HG02970 (cell line): ENCODE measurements around the gene IGDCC3.
"Not testable (repeated sequence)": the region's sequence is repeated elsewhere in the genome, so short reads cannot be mapped to it uniquely, and the experiment has no call there.

Source experiments
- ATAC-seq: cut with Tn5 transposase; IDR thresholded peaks from one replicate; pipeline ENCODE4 v1.9.1; 2021; ENCODE audit warnings: mild to moderate bottlenecking, moderate library complexity, moderate number of reproducible peaks; ENCODE audit not compliant: unreplicated experiment, low FRiP score

Gene IGDCC3

GRCh38 chr15:65347756-65348155 lies 30.0 kb downstream of the IGDCC3 start:
- not testable (repeated sequence) for ATAC-seq

DNA sequence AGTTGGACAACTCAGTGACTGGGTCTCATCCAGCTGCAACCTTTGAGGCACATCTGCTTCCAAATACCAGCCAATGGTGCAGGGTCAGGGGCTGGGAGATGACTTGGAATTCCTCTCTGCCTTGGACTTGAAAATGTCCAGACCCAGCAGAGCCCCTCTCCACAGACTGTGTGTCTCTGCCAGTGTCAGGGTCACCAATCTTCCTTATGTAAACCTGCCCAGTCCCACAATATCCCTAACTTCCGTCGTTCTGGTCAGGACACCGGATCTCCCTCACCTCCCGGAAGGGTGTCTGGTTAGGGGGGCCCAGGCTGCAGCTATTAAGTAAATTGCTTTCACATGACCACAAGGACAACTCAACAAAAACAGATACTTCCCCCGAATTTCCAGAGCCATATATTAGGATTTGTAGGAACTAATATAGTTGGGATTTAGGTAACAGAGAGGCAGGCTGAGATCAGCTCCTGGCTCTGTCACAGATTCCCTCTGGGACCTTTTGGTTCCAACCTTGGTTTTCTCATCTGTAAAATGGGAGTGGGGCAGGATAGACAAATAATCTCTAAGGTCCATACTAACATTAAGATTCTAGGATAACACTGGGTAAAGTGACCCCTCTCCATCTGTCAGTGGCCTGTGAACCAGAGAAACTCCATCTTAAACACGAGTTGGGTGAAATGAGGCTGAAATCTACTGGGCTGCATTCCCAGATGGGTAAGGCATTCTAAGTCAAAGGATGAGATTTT lies 30.8 kb downstream of the IGDCC3 start:
- no peak for ATAC-seq

- ATAC-seq, result no peak
Observed at GRCh38 chr15:65344914-65345275, 32.9 kb downstream of the IGDCC3 start.

GRCh38 chr15:65344214-65344913 lies 33.4 kb downstream of the IGDCC3 start:
- ATAC-seq, result no peak

GRCh38 chr15:65343374-65343981 lies 34.3 kb downstream of the IGDCC3 start:
- ATAC-seq, result no peak

DNA sequence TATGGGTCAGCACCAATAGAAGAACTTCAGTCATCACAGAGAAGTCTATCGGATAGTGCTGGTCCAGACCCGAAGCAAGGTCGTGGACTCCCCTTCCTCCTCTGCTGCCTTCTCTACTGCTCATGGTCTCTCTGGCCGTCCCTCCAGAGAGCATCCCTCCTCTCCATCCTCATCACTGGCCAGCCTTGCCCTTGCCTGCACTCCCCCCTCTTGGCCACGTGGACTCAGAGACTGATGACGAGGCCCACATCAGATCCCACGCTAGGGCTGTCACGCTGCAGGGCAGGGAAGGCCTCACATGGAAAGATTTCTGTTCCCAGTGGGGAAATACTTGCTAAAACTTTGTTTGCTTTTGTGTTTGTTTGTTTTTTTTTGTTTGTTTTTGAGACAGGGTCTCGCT lies 35.3 kb downstream of the IGDCC3 start:
- no peak for ATAC-seq

DNA sequence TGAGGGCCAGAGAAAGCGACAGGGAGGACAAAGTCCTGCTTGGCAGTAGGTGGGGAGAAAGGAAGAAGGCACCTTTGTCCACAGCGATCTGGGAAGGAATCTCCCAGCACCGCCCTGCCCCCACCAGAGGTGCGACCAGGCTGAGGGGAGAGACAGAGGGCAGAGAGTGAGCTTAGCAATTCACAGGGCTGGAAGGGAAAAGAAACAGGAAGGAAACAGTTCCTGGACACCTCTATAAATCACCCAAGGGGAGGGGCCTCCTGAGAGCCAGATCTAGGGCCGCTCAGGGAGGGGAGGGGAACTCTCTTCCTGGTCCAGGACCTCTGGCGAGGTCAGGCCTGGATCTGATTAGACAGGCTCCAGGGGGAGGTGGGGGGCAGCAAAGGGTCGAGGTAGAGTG lies 37.9 kb downstream of the IGDCC3 start:
- no peak for ATAC-seq

GRCh38 chr15:65339416-65339815 lies 38.4 kb downstream of the IGDCC3 start:
- ATAC-seq, result no peak

GRCh38 chr15:65338823-65339222 lies 39.0 kb downstream of the IGDCC3 start:
- ATAC-seq, result no peak

GRCh38 chr15:65338366-65338765 lies 39.4 kb downstream of the IGDCC3 start:
- no peak for ATAC-seq

- ATAC-seq, result no peak
Observed at GRCh38 chr15:65337436-65338070, 40.2 kb downstream of the IGDCC3 start.

DNA sequence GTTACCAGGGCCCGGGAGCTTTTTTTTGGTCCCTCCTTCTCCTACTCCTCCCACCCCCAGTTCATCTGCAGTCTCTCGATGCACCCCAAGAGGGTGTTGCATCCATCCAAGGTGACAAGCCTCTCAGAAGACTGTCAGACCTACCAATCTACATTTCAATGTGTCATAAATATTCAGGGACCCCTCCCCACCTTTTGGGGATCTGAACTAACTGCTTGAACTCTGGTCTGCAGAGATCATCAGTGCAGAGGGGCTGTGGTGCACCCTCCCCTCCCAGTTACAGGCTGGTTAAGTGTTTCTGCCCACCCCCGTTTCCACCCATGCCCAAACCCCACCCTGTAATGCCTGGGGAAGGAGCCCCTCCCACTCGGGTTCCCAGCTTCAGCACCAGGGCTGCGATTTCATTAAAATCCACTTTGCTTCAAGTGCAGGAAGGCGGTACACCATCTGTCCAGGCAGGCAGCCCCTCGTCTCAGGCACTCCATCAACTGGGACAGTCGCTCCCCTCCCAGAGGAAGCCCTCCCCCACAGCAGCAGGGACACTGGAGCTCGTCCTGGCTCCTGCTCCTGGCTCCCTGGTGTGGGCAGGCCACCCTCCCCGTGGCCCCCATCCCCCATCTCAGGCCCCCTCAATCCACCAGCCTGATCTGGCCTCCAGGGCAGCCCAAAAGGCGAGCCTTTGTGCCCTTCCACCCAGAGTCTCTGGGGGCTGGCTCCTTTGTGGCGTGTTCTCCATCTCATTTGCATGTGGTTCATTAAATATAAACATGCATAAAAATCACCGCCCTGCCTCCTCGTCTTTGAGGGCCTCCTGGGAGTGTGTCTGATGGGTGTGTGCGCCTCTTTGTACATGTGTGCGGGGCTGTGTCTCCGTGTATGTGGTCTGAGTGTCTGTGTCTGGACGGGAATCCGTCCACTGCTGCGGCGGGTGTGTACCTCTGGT lies 41.0 kb downstream of the IGDCC3 start:
- no peak for ATAC-seq

DNA sequence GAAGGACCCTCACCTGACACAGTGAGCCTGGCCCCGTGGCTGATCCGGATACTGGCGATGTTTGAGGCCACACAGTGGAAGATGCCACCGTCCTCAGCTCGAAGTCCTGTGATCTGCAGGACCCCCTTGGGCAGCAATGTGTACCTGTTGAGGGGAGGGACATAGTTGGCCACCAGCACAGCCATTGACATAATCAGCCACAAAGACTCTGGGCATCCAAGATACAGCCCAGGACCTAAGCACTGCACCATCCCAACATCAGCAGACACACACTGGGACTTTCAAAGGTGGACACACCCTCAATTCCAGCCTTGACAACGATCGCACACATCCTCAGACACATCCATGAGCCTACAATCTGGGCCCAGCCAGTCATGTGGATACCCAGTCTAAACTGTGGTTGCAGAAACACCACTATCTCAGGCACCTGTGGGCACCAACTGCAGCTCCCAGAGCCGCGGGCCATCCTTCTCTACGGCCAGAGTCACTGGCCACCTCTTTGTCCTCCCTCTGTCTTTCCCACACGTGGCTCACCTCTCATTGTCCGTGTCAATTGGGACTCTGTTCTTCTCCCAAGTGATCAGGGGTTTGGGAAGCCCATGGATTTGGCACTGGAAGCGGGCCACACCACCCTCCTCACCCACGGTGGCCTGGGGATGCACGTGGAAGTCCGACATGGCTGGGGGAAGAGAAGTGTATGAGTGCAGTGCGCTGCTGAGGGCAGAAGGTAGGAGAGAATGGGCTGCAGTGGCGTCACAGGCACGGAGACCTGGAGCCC lies 42.3 kb downstream of the IGDCC3 start:
- ATAC-seq, result no peak

GRCh38 chr15:65334586-65335231 lies 43.1 kb downstream of the IGDCC3 start:
- no peak for ATAC-seq

GRCh38 chr15:65333856-65334255 lies 43.9 kb downstream of the IGDCC3 start:
- ATAC-seq, result no peak

DNA sequence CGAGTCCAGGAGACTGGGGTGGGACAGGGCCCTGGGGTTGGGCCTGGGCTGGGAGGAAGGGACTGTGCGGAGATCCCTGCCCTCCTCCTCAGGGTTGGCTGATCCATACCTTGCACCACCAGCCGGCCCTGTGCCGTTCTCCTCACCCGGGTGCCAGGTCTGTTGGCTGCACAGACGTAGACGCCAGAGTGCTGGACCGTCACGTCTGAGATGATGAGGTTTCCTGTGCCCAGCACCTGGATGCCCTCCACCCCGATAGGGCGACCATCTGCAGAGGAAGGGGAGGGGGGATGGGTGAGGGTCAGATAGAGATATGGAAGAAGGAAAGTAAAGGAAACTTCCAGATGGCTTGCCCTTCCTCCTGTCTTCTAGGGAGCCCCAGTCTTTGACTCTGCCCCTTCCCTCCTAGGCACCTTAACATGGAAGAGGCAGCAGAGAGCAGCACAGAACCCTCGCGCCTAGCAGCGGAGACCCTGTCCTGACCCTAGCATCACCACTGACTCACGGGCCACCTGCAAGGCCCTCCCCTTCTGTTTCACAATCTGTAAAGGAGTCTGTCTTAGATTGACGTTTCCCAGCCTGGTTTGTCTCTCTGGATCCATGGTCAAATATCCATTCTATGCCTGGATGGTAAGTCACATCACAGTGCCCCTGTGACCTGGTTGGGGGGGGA lies 44.5 kb downstream of the IGDCC3 start:
- no peak for ATAC-seq

- ATAC-seq, result no peak
Observed at GRCh38 chr15:65332391-65333147, 45.2 kb downstream of the IGDCC3 start.

- ATAC-seq, result no peak
Observed at GRCh38 chr15:65331811-65332210, 46.0 kb downstream of the IGDCC3 start.
